GM18909 (cell line): ENCODE results near the gene PROM2.
"Not testable (repeated sequence)": the region's sequence is repeated elsewhere in the genome, so short reads cannot be mapped to it uniquely, and the experiment has no call there.

Experiments used
- ATAC-seq: cut with Tn5 transposase; IDR thresholded peaks from one replicate; pipeline ENCODE4 v1.9.1; 2021; ENCODE audit warnings: mild to moderate bottlenecking; ENCODE audit not compliant: unreplicated experiment, poor library complexity

Gene PROM2

DNA sequence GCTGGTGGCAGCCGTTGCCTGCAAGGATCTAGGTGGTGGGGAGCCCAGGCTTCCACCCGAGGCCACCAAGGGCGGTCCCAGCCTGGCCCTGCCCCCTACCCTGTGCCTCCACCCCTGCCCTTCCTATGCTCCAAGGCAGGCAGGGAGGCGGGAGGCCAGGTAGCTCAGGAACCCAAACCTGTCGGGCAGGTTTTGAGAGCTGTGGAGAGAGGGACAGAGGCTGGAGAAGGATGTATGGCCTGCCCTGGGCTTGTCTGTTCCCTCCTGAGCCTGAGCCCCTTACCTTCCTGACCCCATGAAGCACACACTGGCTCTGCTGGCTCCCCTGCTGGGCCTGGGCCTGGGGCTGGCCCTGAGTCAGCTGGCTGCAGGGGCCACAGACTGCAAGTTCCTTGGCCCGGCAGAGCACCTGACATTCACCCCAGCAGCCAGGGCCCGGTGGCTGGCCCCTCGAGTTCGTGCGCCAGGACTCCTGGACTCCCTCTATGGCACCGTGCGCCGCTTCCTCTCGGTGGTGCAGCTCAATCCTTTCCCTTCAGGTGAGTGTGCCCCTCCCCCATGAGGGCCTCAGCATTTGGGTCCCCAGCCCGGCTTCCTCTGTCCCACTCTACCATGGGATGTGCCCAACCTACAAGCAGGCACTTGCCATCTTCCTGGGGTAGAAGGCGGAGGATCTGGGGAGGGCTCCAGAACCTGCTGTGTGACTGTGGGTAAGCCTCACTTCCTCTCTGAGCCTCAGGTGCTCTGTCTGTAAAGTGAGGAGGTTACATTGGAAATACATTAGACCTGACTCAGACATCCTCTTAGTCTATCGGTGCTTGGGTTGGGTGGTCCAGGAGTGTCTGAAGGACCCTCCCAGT, at the start of gene PROM2:
Gene PROM2, plus strand, starts transcription at position 159 of the 860 bp plus-strand sequence. Its CDS starts 137 bp downstream, at position 296.
- no peak for ATAC-seq

- ATAC-seq, result no peak
Observed at GRCh38 chr2:95225658-95226057, 48.6 kb upstream of the PROM2 start.

- ATAC-seq, result no peak
Observed at GRCh38 chr2:95231723-95232122, 42.5 kb upstream of the PROM2 start.

- ATAC-seq, result no peak
Observed at GRCh38 chr2:95232232-95232631, 42.0 kb upstream of the PROM2 start.

- ATAC-seq, result no peak
Observed at GRCh38 chr2:95234286-95234785, 39.9 kb upstream of the PROM2 start.

DNA sequence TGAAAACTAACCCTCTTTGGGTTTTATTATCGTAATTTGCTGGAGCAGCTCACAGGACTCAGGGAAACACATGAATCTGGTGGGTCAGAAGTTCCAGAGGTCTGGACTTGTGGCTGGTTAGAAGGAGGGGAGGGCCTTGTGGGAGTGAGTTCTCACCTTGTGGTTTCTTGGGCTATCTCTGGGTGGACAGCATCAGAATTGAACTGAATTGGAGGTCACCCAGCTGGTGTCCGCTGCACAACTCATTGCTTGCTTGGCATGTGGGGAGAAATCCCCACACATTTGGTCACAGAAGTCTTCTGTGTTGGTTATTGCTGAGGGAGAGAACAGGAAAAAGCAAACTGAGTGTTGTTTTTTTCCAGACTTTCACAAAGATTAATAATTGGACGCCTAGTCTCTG, 39.4 kb upstream of the PROM2 start:
- ATAC-seq, result no peak

GRCh38 chr2:95238131-95238530, 36.1 kb upstream of the PROM2 start:
- no peak for ATAC-seq

- no peak for ATAC-seq
Observed at GRCh38 chr2:95240091-95240490, 34.2 kb upstream of the PROM2 start.

DNA sequence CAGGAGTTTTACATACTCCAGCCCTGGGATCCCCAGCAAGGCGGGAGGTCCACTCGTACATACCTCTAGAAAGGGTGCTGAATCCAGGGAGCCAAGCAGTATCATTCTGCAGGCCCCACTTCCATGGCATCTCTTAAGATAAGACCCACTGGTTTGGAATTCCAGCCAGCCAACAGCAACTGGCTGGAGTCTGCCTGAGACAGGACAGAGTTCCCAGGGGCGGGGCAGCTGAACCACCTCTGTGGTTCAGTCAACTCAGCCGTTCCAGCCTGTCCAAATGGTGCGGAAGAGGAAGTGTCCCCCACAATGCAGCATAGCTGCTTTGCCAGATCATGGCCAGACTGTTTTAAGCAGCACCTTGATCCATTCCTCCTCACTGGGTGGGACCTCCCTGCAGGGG, 33.7 kb upstream of the PROM2 start:
- no peak for ATAC-seq

DNA sequence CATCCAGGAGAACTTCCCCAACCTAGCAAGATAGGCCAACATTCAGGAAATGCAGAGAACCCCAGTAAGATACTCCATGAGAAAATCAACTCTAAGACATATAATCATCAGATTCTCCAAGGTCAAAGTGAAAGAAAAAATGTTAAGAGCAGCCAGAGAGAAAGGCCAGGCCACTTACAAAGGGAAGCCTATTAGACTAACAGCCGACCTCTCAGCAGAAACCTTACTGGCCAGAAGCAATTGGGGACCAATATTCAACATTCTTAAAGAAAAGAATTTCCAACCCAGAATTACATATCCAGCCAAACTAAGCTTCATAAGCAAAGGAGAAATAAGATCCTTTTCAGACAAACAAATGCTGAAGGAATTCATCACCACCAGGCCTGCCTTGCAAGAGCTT, 32.2 kb upstream of the PROM2 start:
- ATAC-seq, result not testable (repeated sequence)

- no peak for ATAC-seq
Observed at GRCh38 chr2:95258271-95258670, 16.0 kb upstream of the PROM2 start.

DNA sequence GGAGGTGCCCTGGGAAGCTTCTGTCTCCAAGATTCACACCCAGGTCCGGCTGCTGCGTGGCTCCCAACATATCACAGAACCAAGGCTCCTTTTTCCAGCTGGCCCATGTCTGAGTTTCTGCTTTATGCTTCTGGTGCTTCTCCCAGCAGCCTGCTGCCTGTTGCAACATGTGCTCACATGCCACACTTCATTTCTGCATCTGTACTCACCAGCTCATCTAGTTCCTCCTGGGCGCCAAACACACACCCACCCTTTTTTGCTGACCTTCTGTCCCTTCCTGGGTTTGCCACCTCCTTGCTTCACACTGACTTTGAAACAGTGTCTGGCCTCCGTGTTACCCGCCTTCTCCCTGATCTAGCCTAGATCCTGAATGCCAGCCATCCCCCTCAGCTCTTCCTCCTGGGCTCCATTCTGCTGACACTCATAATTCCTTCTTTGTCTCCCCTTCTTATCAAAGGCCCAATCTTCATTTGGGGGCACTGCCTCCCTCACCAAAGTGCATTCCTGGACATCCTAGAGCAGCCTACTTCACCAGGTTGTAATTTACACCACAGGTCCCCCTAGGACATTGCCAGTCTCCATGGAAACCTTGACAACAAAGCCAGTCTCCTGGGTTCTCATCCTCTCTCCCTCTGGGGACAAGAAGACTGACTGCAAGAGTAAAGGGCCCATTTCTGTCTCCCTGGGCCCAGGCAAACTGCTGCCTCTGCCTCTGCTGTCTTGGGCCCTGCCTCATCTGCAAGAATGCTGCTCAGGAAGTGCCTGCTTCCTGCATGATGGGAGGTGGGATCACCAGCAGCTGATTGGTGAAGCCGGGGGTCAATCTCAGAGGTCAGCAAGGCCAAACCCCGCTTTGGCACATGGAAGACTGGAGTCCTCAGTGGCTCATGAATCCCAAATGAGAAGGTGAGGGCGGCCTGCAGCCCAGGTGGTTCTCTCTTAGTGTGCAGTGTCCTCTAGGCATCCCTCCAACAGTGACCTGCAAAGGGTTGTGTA, 13.9 kb upstream of the PROM2 start:
- ATAC-seq, result no peak

GRCh38 chr2:95261602-95262001, 12.6 kb upstream of the PROM2 start:
- ATAC-seq, result no peak

DNA sequence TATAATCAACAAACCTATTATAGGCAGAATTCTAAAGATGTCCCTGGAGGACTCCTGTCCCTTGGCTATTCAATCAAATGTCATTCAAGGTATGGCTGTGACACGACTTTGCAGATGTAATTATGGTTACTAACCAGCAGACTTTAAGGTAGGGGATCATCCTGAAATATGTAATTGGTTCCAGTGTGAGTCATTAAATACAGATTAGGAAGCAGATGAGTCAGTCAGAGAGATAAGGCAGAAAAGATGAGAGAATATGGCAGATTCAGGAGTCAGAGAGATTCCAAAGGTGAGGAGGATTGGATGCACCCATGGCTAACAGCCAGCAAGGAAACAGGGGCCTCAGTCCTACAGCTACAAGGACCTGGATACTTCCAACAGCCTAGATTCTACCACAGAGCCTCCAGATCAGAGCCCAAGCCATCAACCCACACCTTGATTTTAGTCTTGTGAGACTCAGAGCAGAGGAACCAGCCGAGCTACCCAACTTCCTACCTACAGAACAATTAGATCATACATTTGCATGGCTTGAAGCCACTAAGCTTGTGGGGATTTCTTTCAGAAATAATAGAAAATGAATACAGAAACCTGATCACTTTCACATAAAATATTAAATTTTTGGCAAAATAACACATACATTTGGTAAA, 11.2 kb upstream of the PROM2 start:
- no peak for ATAC-seq

- ATAC-seq, result no peak
Observed at GRCh38 chr2:95264624-95265023, 9.6 kb upstream of the PROM2 start.

- ATAC-seq, result no peak
Observed at GRCh38 chr2:95265182-95265581, 9.1 kb upstream of the PROM2 start.

GRCh38 chr2:95266781-95267430, 7.3 kb upstream of the PROM2 start:
- ATAC-seq, result no peak

- no peak for ATAC-seq
Observed at GRCh38 chr2:95267458-95268210, 6.6 kb upstream of the PROM2 start.
